Embryonic facial prominence (tissue), 1 donor: ENCODE data around the gene MLEC.

ENCODE experiments used
- DNase-seq: peaks from one replicate; pipeline ENCODE4 v3.0.0-alpha.2; 2016; ENCODE audit errors: extremely low spot score

Gene MLEC

GRCh38 chr12:120693848-120694247 lies 6.9 kb downstream of the MLEC start:
- no peak for DNase-seq

- no peak for DNase-seq
Observed at GRCh38 chr12:120696626-120697025, 9.7 kb downstream of the MLEC start.

GRCh38 chr12:120697344-120697743 lies 10.4 kb downstream of the MLEC start:
- no peak for DNase-seq

GRCh38 chr12:120698665-120699064 lies 11.7 kb downstream of the MLEC start:
- DNase-seq = no peak

DNA sequence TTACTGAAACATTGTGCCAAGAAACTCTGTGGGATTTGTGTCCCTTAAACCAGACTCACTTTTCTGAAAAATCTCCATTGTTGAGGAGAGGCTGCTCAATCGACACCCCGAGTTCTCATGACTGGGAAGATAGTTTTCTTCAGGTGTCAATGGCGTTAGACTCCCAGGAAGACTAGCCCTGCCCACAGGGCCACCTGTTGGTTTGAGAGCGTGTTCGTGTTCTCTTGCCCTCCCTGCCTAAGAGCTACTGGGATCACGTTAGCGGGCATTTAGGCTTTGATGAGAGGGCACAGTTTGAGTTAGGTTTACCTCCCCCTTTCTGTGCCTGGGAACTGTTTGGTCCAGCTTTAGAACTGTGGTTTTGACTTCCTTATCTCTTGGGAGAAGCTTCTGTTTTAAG lies 12.6 kb downstream of the MLEC start:
- DNase-seq = no peak

DNA sequence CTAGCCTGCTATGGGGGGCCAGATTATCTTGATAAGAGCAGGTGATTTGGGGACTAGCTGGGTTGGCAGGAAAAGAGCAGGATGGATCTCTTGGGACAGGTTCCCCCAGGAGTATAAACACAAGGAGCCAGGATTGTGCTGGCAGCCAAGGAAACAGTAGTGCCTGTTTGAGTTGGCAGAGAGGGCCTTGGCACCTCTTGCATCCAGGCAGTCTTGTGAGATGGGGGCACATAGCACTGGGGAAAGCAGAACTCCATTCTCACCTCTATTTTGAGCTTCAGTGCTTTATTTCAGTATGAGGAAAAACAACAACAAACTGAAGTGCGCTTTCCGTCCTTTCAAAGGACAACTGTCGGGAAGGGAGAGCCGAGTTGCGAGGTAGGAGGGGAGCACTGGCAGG lies 13.9 kb downstream of the MLEC start:
- DNase-seq = no peak

DNA sequence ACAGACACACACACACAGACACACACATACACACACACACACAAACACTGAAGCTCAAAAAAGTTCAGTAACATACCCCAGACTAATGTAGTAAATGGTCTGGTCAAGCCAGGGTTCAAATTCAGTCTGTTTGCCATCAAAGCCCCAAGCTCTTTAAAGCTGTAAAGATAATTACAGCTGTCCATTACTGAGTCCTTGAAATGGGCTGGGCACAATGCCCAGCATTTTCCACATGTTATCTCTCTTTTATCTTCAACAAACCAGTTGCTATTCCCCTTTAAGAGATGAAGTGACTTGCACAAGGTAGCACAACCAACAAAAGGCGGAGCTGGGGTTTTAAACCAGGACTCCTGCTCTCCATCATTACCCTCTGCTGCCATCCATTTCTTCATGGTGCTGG lies 15.7 kb downstream of the MLEC start:
- no peak for DNase-seq

GRCh38 chr12:120703311-120703942 lies 16.5 kb downstream of the MLEC start:
- DNase-seq = no peak

- DNase-seq = no peak
Observed at GRCh38 chr12:120705618-120706017, 18.7 kb downstream of the MLEC start.

- no peak for DNase-seq
Observed at GRCh38 chr12:120706029-120706428, 19.1 kb downstream of the MLEC start.

DNA sequence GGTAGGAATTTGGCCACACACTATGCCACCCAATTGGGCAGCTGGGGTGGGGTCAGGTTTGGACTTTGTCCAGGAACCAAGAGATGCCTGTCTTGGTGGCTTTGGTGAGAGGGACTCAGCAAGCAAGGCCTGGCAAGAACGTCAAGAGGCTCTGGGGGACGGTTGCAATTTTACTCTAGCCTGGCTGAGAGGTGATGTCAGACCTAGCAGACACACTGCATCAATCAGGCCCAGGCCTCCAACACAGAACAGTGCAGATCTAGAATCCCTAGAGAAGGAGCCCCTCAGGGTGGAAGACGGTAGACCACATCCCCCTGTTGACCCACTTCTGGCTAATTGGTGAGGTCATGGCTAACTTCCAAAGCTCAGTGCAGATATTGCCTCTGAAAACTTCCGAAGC lies 21.7 kb downstream of the MLEC start:
- no peak for DNase-seq

- no peak for DNase-seq
Observed at GRCh38 chr12:120710031-120710804, 23.3 kb downstream of the MLEC start, which contains the start of gene UNC119B. UNC119B (plus strand) TSS chr12:120710458; CDS start chr12:120710475, 17 bp downstream.

DNA sequence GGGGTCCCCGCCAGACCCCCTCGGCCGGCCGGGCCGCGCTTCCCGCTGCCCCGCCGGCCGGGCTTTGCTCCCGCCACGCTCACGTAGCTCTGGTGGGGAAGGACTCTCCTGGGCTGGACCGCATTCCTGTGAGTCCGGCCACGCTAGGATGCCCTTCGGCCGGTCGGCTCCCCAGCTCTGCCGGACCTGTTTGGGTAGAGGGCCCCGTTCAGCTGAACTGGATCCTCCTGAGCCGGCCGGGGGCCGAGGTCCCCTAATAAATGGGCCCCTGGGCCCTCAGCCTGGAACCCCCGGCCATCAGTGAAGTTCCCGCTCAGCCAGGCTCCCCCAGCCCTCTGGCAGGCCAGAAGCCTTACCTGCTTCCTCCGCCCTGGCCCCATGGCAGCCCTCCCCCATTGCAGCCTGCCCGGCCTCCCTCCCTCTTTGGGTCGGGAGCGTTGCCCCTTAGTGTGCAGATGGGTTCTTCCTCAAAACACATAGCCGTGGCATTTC lies 23.9 kb downstream of the MLEC start:
- DNase-seq = no peak

DNA sequence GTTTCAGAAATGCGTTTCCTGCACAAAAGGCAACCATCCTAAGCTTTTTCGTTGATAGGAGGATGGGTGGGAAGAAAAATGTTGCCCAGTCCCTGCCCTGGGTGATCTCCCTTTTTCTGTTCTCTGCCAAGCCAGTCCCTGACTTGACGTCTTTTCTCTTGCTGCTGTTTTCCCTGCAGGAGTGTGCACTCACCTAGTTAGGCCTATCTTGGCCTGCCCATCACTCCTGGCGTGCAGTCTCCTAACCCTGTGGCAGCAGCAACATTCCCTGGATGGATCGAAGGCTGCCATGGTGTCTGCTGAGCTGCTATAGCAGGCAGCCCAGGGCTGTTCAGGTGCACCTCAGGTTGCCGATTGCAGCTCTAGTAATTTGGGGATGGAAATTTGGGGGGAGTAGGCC lies 24.5 kb downstream of the MLEC start:
- DNase-seq = no peak

GRCh38 chr12:120712610-120713009 lies 25.7 kb downstream of the MLEC start:
- no peak for DNase-seq

- no peak for DNase-seq
Observed at GRCh38 chr12:120713861-120714482, 27.0 kb downstream of the MLEC start.

GRCh38 chr12:120718055-120718454 lies 31.1 kb downstream of the MLEC start:
- DNase-seq = no peak

DNA sequence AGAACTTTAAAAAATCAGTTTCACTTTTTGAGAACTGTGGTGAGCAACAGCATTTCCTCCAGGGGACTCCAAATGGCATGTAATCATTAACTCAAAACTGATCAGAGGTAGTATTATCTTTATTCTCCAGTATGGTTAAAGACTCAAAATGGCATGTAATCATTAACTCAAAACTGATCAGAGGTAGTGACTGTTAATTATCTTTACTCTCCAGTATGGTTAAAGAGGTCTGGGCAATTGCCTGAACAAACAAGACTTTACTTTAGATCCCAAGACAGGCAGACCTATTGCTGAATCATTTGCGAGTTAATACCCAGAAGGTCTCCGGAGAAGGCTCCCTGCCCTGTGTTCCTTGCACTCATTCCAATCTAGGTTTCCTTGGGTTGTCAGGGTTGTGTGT lies 32.1 kb downstream of the MLEC start:
- no peak for DNase-seq

- no peak for DNase-seq
Observed at GRCh38 chr12:120719496-120720233, 32.7 kb downstream of the MLEC start.

- no peak for DNase-seq
Observed at GRCh38 chr12:120720234-120720986, 33.5 kb downstream of the MLEC start.
